ENCODE data around the gene TMPRSS11E. TPM values are rescaled to one million over a fixed set of nuclear protein-coding genes. Genes with fewer than 3 reads are reported as not detected.
"Not testable (repeated sequence)": the region's sequence is repeated elsewhere in the genome, so short reads cannot be mapped to it uniquely, and the experiment has no call there.

Gene TMPRSS11E
- total and polyA plus RNA-seq, 4 donors = not detected

- no peak overlapping the region for H3K4me3 ChIP-seq (ENCODE audit: low read depth in 1 of 3, low read length in 3 of 3)
- H3K27me3 ChIP-seq (ENCODE audit: control insufficient read depth in 4 of 4, insufficient read depth in 4 of 4, low read length in 3 of 4) = no peaks in the 10 kb centered on the region
- no peaks in the 10 kb centered on the region for H3K4me1 ChIP-seq (ENCODE audit: control insufficient read depth in 4 of 4, insufficient read depth in 4 of 4, low read length in 3 of 4)
- no peak overlapping the region for H3K9ac ChIP-seq (ENCODE audit: low read depth in 1 of 2, low read length in 2 of 2)
- H3K27ac ChIP-seq (ENCODE audit: low read depth in 1 of 2, low read length in 2 of 2) = no peak overlapping the region
- H3K9me3 ChIP-seq (ENCODE audit: control insufficient read depth in 4 of 4, low read length in 3 of 4) = no peaks in the 10 kb centered on the region
- no peak for DNase-seq (ENCODE audit: low spot score)
- H3K36me3 ChIP-seq (ENCODE audit: control insufficient read depth in 4 of 4, insufficient read depth in 3 of 4, low read depth in 1 of 4, low read length in 3 of 4) = no peaks in the 10 kb centered on the region
- TF ChIP-seq RAD21 (IDR thresholded peaks at IDR 0.05) (no peak), SP1 (IDR thresholded peaks at IDR 0.05) (no peak), ZBTB33 (IDR thresholded peaks at IDR 0.05) (no peak), EGR1 (IDR thresholded peaks at IDR 0.05; ENCODE audit: low read depth in 2 of 2) (no peak), GABPA (IDR thresholded peaks at IDR 0.05 in 1 of 2, conservative IDR thresholded peaks at IDR 0.05 in 1 of 2) (no peak), NR2F2 (IDR thresholded peaks at IDR 0.05) (no peak)
- TF ChIP-seq, protein P1, sequence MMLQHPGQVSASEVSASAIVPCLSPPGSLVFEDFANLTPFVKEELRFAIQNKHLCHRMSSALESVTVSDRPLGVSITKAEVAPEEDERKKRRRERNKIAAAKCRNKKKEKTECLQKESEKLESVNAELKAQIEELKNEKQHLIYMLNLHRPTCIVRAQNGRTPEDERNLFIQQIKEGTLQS (IDR thresholded peaks at IDR 0.05) = no peak
- TF ChIP-seq, protein P2, sequence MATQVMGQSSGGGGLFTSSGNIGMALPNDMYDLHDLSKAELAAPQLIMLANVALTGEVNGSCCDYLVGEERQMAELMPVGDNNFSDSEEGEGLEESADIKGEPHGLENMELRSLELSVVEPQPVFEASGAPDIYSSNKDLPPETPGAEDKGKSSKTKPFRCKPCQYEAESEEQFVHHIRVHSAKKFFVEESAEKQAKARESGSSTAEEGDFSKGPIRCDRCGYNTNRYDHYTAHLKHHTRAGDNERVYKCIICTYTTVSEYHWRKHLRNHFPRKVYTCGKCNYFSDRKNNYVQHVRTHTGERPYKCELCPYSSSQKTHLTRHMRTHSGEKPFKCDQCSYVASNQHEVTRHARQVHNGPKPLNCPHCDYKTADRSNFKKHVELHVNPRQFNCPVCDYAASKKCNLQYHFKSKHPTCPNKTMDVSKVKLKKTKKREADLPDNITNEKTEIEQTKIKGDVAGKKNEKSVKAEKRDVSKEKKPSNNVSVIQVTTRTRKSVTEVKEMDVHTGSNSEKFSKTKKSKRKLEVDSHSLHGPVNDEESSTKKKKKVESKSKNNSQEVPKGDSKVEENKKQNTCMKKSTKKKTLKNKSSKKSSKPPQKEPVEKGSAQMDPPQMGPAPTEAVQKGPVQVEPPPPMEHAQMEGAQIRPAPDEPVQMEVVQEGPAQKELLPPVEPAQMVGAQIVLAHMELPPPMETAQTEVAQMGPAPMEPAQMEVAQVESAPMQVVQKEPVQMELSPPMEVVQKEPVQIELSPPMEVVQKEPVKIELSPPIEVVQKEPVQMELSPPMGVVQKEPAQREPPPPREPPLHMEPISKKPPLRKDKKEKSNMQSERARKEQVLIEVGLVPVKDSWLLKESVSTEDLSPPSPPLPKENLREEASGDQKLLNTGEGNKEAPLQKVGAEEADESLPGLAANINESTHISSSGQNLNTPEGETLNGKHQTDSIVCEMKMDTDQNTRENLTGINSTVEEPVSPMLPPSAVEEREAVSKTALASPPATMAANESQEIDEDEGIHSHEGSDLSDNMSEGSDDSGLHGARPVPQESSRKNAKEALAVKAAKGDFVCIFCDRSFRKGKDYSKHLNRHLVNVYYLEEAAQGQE (IDR thresholded peaks at IDR 0.05) = no peak
- TF ChIP-seq, protein P3, sequence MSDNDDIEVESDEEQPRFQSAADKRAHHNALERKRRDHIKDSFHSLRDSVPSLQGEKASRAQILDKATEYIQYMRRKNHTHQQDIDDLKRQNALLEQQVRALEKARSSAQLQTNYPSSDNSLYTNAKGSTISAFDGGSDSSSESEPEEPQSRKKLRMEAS (IDR thresholded peaks at IDR 0.05) = no peak
These were observed 46.0 kb upstream of the TMPRSS11E start for GRCh38 chr4:68401231-68401630.

- WGBS = 82% methylated on average over 2 of the region's 2 CpGs
- H3K4me3 ChIP-seq (ENCODE audit: low read depth in 1 of 3, low read length in 3 of 3) = no peak overlapping the region
- no peak overlapping the region for H3K9ac ChIP-seq (ENCODE audit: low read depth in 1 of 2, low read length in 2 of 2)
- no peaks in the 10 kb centered on the region for H3K36me3 ChIP-seq (ENCODE audit: control insufficient read depth in 4 of 4, insufficient read depth in 3 of 4, low read depth in 1 of 4, low read length in 3 of 4)
- H3K4me1 ChIP-seq (ENCODE audit: control insufficient read depth in 4 of 4, insufficient read depth in 4 of 4, low read length in 3 of 4) = no peaks in the 10 kb centered on the region
- TF ChIP-seq EGR1 (IDR thresholded peaks at IDR 0.05; ENCODE audit: low read depth in 2 of 2) (no peak), HNF4A (conservative IDR thresholded peaks at IDR 0.05) (no peak)
- no peaks in the 10 kb centered on the region for H3K27me3 ChIP-seq (ENCODE audit: control insufficient read depth in 4 of 4, insufficient read depth in 4 of 4, low read length in 3 of 4)
- no peak overlapping the region for H3K27ac ChIP-seq (ENCODE audit: low read depth in 1 of 2, low read length in 2 of 2)
- no peak for DNase-seq (ENCODE audit: low spot score)
- no peaks in the 10 kb centered on the region for H3K9me3 ChIP-seq (ENCODE audit: control insufficient read depth in 4 of 4, low read length in 3 of 4)
These were observed 43.1 kb upstream of the TMPRSS11E start for GRCh38 chr4:68404153-68404552.

DNA sequence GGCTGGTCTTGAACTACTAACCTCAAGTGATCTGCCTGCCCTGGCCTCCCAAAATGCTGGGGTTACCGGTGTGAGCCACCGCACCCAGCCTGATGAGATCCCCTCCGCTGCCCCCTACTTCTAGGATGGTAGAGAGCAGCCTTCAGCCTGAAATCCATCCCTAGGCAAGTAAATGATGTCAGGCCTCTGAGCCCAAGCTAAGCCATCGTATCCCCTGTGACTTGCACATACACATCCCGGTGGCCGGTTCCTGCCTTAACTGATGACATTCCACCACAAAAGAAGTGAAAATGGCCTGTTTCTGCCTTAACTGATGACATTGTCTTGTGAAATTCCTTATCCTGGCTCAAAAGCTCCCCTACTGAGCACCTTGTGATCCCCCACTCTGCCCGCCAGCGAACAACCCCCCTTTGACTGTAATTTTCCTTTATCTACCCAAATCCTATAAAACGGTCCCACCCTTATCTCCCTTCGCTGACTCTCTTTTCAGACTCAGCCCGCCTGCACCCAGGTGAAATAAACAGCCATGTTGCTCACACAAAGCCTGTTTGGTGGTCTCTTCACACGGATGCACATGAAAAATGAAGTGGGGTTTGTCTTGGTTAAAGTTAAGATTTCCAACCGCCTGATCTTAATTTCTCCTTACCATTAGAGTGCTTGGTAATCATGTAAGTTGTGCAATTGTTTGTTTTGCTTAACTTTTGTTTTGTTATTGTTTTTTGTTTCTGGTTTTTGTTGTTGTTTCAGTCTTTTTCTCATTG is 41.4 kb upstream of the TMPRSS11E start:
- not testable (repeated sequence) for H3K4me1 ChIP-seq (ENCODE audit: control insufficient read depth in 4 of 4, insufficient read depth in 4 of 4, low read length in 3 of 4); H3K36me3 ChIP-seq (ENCODE audit: control insufficient read depth in 4 of 4, insufficient read depth in 3 of 4, low read depth in 1 of 4, low read length in 3 of 4); H3K9me3 ChIP-seq (ENCODE audit: control insufficient read depth in 4 of 4, low read length in 3 of 4); H3K27ac ChIP-seq (ENCODE audit: low read depth in 1 of 2, low read length in 2 of 2); DNase-seq (ENCODE audit: low spot score); H3K4me3 ChIP-seq (ENCODE audit: low read depth in 1 of 3, low read length in 3 of 3); H3K27me3 ChIP-seq (ENCODE audit: control insufficient read depth in 4 of 4, insufficient read depth in 4 of 4, low read length in 3 of 4); H3K9ac ChIP-seq (ENCODE audit: low read depth in 1 of 2, low read length in 2 of 2)
- 85% methylated on average over 13 of the region's 13 CpGs for whole genome bisulfite sequencing
